ENCODE measurements around the gene CLDN16. TPM values are rescaled to one million over a fixed set of nuclear protein-coding genes. Genes with fewer than 3 reads are reported as not detected.

CLDN16 gene
- total and polyA plus RNA-seq, 7 donors = not detected

DNA sequence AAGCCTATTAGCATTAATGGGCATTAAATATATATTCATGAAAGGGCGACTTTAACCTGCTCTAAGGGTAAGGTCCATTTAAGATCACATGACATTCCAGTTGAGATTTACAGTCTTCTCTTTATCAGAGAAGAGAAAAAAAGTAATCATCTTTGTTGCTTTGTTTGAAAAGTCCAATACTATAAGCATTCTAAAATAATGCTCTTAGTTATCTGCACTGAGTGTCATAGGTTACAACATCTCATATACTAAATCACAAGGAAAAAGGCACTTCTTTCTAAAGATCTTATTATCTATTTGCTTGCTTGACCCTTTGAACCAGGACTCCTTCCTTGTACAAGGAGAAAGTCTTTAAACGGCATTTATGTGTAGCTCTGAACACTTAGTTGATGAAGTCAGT, 60.3 kb downstream of the CLDN16 start:
- peaks cover 0 to 2% (median 0%) of the 10 kb centered on the region in 3 donors for H3K27me3 ChIP-seq (ENCODE audit: insufficient read depth in 3 of 3, low read length in 2 of 3)
- H3K27ac ChIP-seq = no peak overlapping the region
- TF ChIP-seq, protein P1, sequence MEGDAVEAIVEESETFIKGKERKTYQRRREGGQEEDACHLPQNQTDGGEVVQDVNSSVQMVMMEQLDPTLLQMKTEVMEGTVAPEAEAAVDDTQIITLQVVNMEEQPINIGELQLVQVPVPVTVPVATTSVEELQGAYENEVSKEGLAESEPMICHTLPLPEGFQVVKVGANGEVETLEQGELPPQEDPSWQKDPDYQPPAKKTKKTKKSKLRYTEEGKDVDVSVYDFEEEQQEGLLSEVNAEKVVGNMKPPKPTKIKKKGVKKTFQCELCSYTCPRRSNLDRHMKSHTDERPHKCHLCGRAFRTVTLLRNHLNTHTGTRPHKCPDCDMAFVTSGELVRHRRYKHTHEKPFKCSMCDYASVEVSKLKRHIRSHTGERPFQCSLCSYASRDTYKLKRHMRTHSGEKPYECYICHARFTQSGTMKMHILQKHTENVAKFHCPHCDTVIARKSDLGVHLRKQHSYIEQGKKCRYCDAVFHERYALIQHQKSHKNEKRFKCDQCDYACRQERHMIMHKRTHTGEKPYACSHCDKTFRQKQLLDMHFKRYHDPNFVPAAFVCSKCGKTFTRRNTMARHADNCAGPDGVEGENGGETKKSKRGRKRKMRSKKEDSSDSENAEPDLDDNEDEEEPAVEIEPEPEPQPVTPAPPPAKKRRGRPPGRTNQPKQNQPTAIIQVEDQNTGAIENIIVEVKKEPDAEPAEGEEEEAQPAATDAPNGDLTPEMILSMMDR (IDR thresholded peaks at IDR 0.05) = no peak
- 59 to 66% (median 65%) methylated on average over 2 of the region's 2 CpGs for WGBS, 3 donors
- intact Hi-C loops (cut with DNase I) = no loop called here
- no peaks in the 10 kb centered on the region for H3K4me1 ChIP-seq
- H3K9me3 ChIP-seq = no peaks in the 10 kb centered on the region
- no peak for DNase-seq
- no peak for ATAC-seq
- no peaks in the 10 kb centered on the region for H3K36me3 ChIP-seq (ENCODE audit: insufficient read depth in 1 of 2, low read depth in 1 of 2)
- H3K4me3 ChIP-seq = no peak overlapping the region

DNA sequence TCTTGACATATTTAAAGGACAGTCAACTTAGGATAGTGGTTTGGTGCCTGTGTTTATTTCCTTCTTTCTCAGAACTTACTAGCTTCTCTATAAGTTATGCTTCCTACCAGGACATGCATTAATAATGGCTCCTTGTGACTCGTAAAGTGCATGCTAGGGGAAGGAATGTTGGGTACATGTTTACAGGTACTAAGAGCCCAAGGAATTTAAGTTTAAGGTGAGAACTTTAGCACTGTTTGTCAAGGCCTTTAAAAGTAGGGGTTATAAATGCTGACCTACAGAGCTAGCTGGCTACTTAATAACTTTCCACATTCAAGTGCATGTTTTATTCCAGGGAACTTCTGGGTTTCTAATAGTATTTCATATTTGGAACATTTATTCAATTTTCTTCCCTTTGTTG, 61.8 kb downstream of the CLDN16 start, which contains the start of gene TMEM207:
Gene TMEM207 (minus strand): TSS at position 101 of the 400 bp plus-strand sequence. CDS start 92 bp downstream, at position 9.
- Histone ChIP-seq H3K27me3 (ENCODE audit: insufficient read depth in 3 of 3, low read length in 2 of 3) (peaks cover 0 to 2% (median 0%) of the 10 kb centered on the region in 3 donors), H3K36me3 (ENCODE audit: insufficient read depth in 1 of 2, low read depth in 1 of 2) (no peaks in the 10 kb centered on the region), H3K4me1 (no peaks in the 10 kb centered on the region), H3K27ac (no peak within 1 kb of the TSS), H3K4me3 (no peak within 1 kb of the TSS), H3K9me3 (no peaks in the 10 kb centered on the region)
- TF ChIP-seq, protein P1 (IDR thresholded peaks at IDR 0.05) = no peak
- ATAC-seq (no peak), DNase-seq (no peak)
- intact Hi-C loops (cut with DNase I) = no loop called here
- WGBS, 3 donors = 80 to 92% (median 83%) methylated on average over 1 of the region's 1 CpG

DNA sequence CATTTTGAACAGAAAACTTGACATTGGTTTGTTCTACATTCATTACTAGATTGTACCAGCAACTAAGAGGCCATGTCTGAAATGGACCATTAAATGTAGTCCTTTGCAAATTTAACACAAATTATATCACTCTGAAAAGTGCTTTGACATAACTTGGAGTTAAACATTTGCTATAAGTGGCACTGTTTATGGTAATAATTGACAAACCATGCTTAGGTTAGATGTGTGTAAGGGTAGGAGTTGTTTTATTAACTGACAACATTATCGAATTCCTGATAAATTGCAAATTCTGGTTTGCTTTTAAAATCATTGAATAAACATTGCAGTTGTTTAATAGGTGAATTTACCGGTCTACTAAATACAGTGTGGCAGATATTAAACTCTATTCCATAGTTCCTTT, 67.9 kb downstream of the CLDN16 start:
- H3K27ac ChIP-seq = no peak overlapping the region
- H3K4me1 ChIP-seq = no peaks in the 10 kb centered on the region
- H3K9me3 ChIP-seq = no peaks in the 10 kb centered on the region
- H3K27me3 ChIP-seq (ENCODE audit: insufficient read depth in 3 of 3, low read length in 2 of 3) = peaks cover 0 to 2% (median 0%) of the 10 kb centered on the region in 3 donors
- DNase-seq (no peak), ATAC-seq (no peak)
- H3K4me3 ChIP-seq = no peak overlapping the region
- intact Hi-C loops (cut with DNase I) = no loop called here
- TF ChIP-seq, protein P1 (IDR thresholded peaks at IDR 0.05) = no peak
- WGBS, 3 donors = 88 to 97% (median 90%) methylated on average over 2 of the region's 2 CpGs
- no peaks in the 10 kb centered on the region for H3K36me3 ChIP-seq (ENCODE audit: insufficient read depth in 1 of 2, low read depth in 1 of 2)

DNA sequence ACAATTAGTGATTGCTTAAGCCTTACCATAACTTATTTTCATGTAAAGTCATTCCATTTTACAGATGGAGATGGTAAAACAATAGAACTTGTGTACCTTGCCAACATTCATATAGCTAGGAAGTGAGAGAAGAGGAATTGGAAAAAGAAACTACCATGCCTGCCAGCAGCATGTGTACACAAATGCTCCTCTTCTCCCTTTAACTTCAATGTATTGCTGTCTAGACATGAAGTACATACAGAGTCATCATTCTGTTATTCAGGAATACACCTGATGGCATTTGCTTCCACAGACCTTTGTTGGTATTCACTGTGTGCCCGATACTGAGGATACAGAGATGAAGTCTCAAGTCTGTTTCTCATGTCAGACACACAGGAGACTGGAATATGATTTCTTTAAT, 68.8 kb downstream of the CLDN16 start:
- no peak for ATAC-seq
- 90 to 96% (median 92%) methylated on average over 1 of the region's 1 CpG for whole genome bisulfite sequencing, 3 donors

More for the DNA sequence above, 68.8 kb downstream of the CLDN16 start:
- Histone ChIP-seq H3K9me3 (no peaks in the 10 kb centered on the region), H3K4me1 (no peaks in the 10 kb centered on the region), H3K27me3 (ENCODE audit: insufficient read depth in 3 of 3, low read length in 2 of 3) (no peaks in the 10 kb centered on the region), H3K36me3 (ENCODE audit: insufficient read depth in 1 of 2, low read depth in 1 of 2) (no peaks in the 10 kb centered on the region), H3K4me3 (no peak overlapping the region), H3K27ac (no peak overlapping the region)
- intact Hi-C loops (cut with DNase I) = no loop called here
- DNase-seq = no peak
- TF ChIP-seq, protein P1 (IDR thresholded peaks at IDR 0.05) = no peak

All from psoas muscle (tissue), 8 donors.